Upper lobe of right lung (tissue), 1 donor: ENCODE results near the gene SSTR1. TPM values are rescaled to one million over a fixed set of nuclear protein-coding genes. Genes with fewer than 3 reads are reported as not detected.
"Not testable (repeated sequence)": the region's sequence is repeated elsewhere in the genome, so short reads cannot be mapped to it uniquely, and the experiment has no call there.

Experiments
- ATAC-seq: fragments of 200-7000 bp; cut with Tn5 transposase; one replicate; pipeline ENCODE4 v1.9.1; 2020; ENCODE audit warnings: mild to moderate bottlenecking, moderate library complexity
- DNase-seq: peaks from one replicate; pipeline ENCODE4 v3.0.0-alpha.2; 2020
- H3K27ac ChIP-seq: fragments of 200-600 bp; one replicate; pipeline ENCODE4 v1.8.0; 2022
- H3K27me3 ChIP-seq: fragments of 200-600 bp; one replicate; pipeline ENCODE4 v1.8.0; 2022; ENCODE audit warnings: mild to moderate bottlenecking
- H3K36me3 ChIP-seq: fragments of 200-600 bp; one replicate; pipeline ENCODE4 v1.8.0; 2022
- H3K4me1 ChIP-seq: fragments of 200-600 bp; one replicate; pipeline ENCODE4 v1.8.0; 2022
- H3K4me3 ChIP-seq: fragments of 200-600 bp; one replicate; pipeline ENCODE4 v1.8.0; 2022; ENCODE audit warnings: mild to moderate bottlenecking
- H3K9me3 ChIP-seq: fragments of 200-600 bp; one replicate; pipeline ENCODE4 v1.8.0; 2022
- CTCF ChIP-seq: fragments of 200-600 bp; IDR thresholded peaks from one replicate; pipeline ENCODE4 v1.8.0; 2022; ENCODE audit warnings: antibody characterized with exemption
- intact Hi-C: fragments of 100-400 bp; cut with DNase I; formaldehyde crosslinking; loops from one replicate; pipeline ENCODE4 v1.11.0; 2022
- total RNA-seq: library from RNA; stranded (reverse); fragmentation: NEBNext Ultra II Directional; extraction: Animal tissue kit (Norgen Biotek cat#: 25700); gene quantifications from one replicate; pipeline ENCODE4 v1.2.1, GENCODE V29; 2021
- donor health status: DM: no; HTN: yes; CAD: no; lungs with severe emphysema.

The SSTR1 gene
- total RNA-seq, 1 donor from 2014 or later, result 9.2 TPM

DNA sequence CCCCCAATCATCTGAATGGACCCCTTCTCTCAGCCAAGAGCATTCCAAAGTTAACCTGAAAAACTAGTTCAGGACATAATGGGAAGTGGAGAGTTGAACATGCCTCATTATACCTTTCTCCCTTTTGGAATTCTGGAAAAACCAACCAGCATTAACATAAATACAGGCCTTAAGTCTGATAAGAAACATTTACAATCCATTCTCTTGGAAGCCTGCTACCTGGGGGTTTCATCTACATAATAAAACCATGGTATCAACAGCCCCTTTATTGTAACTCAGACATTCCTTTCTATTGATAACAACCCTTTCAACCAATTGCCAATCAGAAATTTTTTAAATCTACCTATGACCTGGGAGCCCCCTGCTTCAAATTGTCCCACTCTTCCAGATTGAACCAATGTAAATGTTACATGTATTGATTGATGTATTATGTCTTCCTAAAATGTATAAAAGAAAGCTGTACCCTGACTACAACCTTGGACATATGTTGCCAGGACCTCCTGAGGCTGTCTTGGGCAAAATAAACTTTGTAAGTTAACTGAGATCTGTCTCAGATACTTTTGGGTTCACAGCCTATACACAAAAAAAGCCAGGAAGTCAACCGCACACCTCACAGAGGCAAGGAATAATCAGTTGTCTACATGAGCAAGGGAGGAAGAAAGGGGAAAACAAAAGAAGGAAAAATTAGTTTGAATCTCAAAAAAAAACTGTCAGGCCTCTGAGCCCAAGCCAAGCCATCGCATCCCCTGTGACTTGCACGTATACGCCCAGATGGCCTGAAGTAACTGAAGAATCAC, 17.6 kb upstream of the SSTR1 start:
- intact Hi-C loops, result no loop called here
- H3K36me3 ChIP-seq, result no peaks in the 10 kb centered on the region
- H3K27ac ChIP-seq, result no peak overlapping the region
- DNase-seq (no peak), ATAC-seq (no peak)
- no peak overlapping the region for H3K4me3 ChIP-seq
- no peak for TF ChIP-seq CTCF
- no peaks in the 10 kb centered on the region for H3K9me3 ChIP-seq
- H3K27me3 ChIP-seq, result no peaks in the 10 kb centered on the region
- H3K4me1 ChIP-seq, result no peaks in the 10 kb centered on the region

GRCh38 chr14:38190846-38191245, 16.9 kb upstream of the SSTR1 start:
- H3K9me3 ChIP-seq, intact Hi-C loops, H3K4me3 ChIP-seq, H3K27me3 ChIP-seq, H3K4me1 ChIP-seq, H3K36me3 ChIP-seq, H3K27ac ChIP-seq, DNase-seq, ATAC-seq: not testable (repeated sequence)

GRCh38 chr14:38191491-38191890, 16.2 kb upstream of the SSTR1 start:
- H3K27me3 ChIP-seq, H3K36me3 ChIP-seq, H3K27ac ChIP-seq, intact Hi-C loops, H3K4me3 ChIP-seq, DNase-seq, ATAC-seq, H3K9me3 ChIP-seq, H3K4me1 ChIP-seq: not testable (repeated sequence)

DNA sequence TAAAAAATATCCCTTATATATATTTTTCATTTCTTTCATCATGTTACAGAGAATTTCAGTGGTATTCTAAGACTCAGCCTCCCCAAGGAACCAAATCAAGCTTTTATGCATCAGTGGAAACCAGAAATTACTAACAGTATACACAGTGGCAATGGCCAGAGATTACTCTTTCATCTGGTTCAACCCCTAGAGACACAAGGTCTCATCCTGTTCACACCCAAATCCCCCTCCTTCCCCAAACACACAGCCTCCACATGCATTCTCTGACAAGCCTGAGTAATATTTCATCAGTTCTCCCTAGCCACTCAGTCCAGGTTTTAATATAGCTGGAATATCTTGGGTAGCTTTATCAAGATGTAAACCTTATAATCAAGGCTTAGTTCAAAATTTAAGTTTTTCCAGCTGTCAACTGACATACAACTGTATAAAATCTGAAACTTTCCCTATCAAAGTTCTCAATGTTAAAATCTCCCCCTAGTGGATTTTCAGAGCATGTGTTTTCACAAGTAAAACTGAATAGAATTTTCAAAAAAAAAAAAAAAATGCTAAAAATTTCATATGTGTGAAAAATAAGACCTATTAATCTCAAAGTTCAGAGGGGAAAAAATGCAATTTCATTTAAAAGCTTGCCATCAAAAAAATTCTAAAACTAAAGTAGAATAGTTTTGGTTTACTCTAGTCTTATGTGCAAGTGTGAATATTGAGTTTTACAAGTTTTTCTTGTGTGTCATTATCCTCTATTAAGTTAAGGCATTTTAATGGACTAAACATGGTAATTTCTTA, 10.5 kb upstream of the SSTR1 start:
- Histone ChIP-seq H3K36me3 (no peaks in the 10 kb centered on the region), H3K9me3 (no peaks in the 10 kb centered on the region), H3K27ac (no peak overlapping the region), H3K27me3 (no peaks in the 10 kb centered on the region), H3K4me1 (no peaks in the 10 kb centered on the region), H3K4me3 (no peak overlapping the region)
- intact Hi-C loops, result no loop called here
- TF ChIP-seq CTCF, result peak; percentile 62
- ATAC-seq, result no peak
- DNase-seq, result no peak

GRCh38 chr14:38197784-38198335, 9.8 kb upstream of the SSTR1 start:
- ATAC-seq (no peak), DNase-seq (no peak)
- Histone ChIP-seq H3K4me1 (no peaks in the 10 kb centered on the region), H3K9me3 (no peaks in the 10 kb centered on the region), H3K27ac (no peak overlapping the region), H3K36me3 (no peaks in the 10 kb centered on the region), H3K27me3 (no peaks in the 10 kb centered on the region), H3K4me3 (no peak overlapping the region)
- intact Hi-C loops, result no loop called here
- no peak for TF ChIP-seq CTCF

GRCh38 chr14:38198425-38198824, 9.3 kb upstream of the SSTR1 start:
- H3K4me1 ChIP-seq, result no peaks in the 10 kb centered on the region
- no peak for TF ChIP-seq CTCF
- intact Hi-C loops, result no loop called here
- no peaks in the 10 kb centered on the region for H3K36me3 ChIP-seq
- no peak overlapping the region for H3K27ac ChIP-seq
- no peak overlapping the region for H3K4me3 ChIP-seq
- no peak for DNase-seq
- ATAC-seq, result no peak
- H3K27me3 ChIP-seq, result no peaks in the 10 kb centered on the region
- no peaks in the 10 kb centered on the region for H3K9me3 ChIP-seq
